Stimulated activated CD8-positive, alpha-beta memory T cell treated with anti-CD3 and anti-CD28 coated beads, Interleukin-15, amount 100 ng/mL, for 48 hours (primary cell): ENCODE measurements around the gene GAL.
"Not testable (repeated sequence)": the region's sequence is repeated elsewhere in the genome, so short reads cannot be mapped to it uniquely, and the experiment has no call there.

Experiments
- DNase-seq, 2 donors: peaks; one replicate each; pipeline ENCODE4 v3.0.0-alpha.2; 2020; ENCODE audit warnings: low read depth in 2 of 2

The GAL gene

GRCh38 chr11:68684385-68685356 lies at the start of gene GAL:
Gene GAL, plus strand, starts transcription at chr11:68684544. Its CDS starts 380 bp downstream, at chr11:68684924.
- no peak for DNase-seq

GRCh38 chr11:68634606-68635005 lies 49.7 kb upstream of the GAL start:
- DNase-seq: not testable (repeated sequence)

GRCh38 chr11:68635172-68635571 lies 49.2 kb upstream of the GAL start:
- not testable (repeated sequence) for DNase-seq

GRCh38 chr11:68635883-68636282 lies 48.5 kb upstream of the GAL start:
- DNase-seq: not testable (repeated sequence)

- not testable (repeated sequence) for DNase-seq
These were observed 45.0 kb upstream of the GAL start for GRCh38 chr11:68639322-68639721.

- no peak for DNase-seq
These were observed 42.5 kb upstream of the GAL start for GRCh38 chr11:68641880-68642279.

GRCh38 chr11:68643585-68643984 lies 40.8 kb upstream of the GAL start:
- no peak for DNase-seq

- DNase-seq: no peak
These were observed 37.5 kb upstream of the GAL start for GRCh38 chr11:68646832-68647231.

- DNase-seq: no peak
These were observed 34.3 kb upstream of the GAL start for GRCh38 chr11:68649851-68650555.

GRCh38 chr11:68650801-68651200 lies 33.5 kb upstream of the GAL start:
- no peak for DNase-seq

GRCh38 chr11:68651208-68651984 lies 32.9 kb upstream of the GAL start:
- DNase-seq: no peak

- DNase-seq: no peak
These were observed 32.2 kb upstream of the GAL start for GRCh38 chr11:68651985-68652682.

GRCh38 chr11:68652683-68653156 lies 31.6 kb upstream of the GAL start:
- DNase-seq: no peak

- DNase-seq: no peak
These were observed 30.6 kb upstream of the GAL start for GRCh38 chr11:68653486-68654430.

GRCh38 chr11:68654978-68655377 lies 29.4 kb upstream of the GAL start:
- no peak for DNase-seq

- no peak for DNase-seq
These were observed 28.9 kb upstream of the GAL start for GRCh38 chr11:68655406-68655805.

- DNase-seq: no peak
These were observed 28.5 kb upstream of the GAL start for GRCh38 chr11:68655806-68656205.

GRCh38 chr11:68657021-68657780 lies 27.1 kb upstream of the GAL start:
- DNase-seq: no peak

- DNase-seq: no peak
These were observed 26.2 kb upstream of the GAL start for GRCh38 chr11:68658097-68658496.
